SHP77 treated with DMSO at 0.1 percent for 48 hours (cell line): Measurements from ENCODE around the gene RAPGEF6.
"Not testable (repeated sequence)": the region's sequence is repeated elsewhere in the genome, so short reads cannot be mapped to it uniquely, and the experiment has no call there.

Experiments
- DNase-seq: peaks from one replicate; lab custom pipeline; 2025; lab: John Stamatoyannopoulos, UW

Gene RAPGEF6

GRCh38 chr5:131423056-131423455 is 212.0 kb downstream of the RAPGEF6 start:
- DNase-seq, result no peak

DNA sequence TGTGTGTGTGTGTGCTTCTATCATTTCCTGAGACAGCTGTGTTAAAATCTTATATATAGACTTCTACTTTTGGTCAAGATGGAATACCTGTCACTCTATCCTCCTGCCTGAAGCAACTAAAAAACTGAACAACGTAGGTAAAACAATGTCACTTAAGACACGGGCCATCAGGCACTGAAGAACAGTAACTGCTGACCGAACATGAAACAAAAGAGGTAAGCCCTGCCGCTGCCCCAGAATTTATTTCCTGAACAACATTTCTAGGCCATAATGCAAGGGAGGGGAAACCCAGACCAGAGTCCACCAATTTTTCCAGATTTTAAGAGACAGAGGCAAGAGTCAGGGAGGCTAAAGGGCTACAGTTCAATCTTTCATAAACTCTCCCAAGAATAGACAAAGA is 215.2 kb downstream of the RAPGEF6 start:
- no peak for DNase-seq

GRCh38 chr5:131418846-131419245 is 216.2 kb downstream of the RAPGEF6 start:
- no peak for DNase-seq

- DNase-seq, result peak; percentile 36
These were observed 217.7 kb downstream of the RAPGEF6 start for GRCh38 chr5:131417240-131417869.

- no peak for DNase-seq
These were observed 218.3 kb downstream of the RAPGEF6 start for GRCh38 chr5:131416729-131417128.

DNA sequence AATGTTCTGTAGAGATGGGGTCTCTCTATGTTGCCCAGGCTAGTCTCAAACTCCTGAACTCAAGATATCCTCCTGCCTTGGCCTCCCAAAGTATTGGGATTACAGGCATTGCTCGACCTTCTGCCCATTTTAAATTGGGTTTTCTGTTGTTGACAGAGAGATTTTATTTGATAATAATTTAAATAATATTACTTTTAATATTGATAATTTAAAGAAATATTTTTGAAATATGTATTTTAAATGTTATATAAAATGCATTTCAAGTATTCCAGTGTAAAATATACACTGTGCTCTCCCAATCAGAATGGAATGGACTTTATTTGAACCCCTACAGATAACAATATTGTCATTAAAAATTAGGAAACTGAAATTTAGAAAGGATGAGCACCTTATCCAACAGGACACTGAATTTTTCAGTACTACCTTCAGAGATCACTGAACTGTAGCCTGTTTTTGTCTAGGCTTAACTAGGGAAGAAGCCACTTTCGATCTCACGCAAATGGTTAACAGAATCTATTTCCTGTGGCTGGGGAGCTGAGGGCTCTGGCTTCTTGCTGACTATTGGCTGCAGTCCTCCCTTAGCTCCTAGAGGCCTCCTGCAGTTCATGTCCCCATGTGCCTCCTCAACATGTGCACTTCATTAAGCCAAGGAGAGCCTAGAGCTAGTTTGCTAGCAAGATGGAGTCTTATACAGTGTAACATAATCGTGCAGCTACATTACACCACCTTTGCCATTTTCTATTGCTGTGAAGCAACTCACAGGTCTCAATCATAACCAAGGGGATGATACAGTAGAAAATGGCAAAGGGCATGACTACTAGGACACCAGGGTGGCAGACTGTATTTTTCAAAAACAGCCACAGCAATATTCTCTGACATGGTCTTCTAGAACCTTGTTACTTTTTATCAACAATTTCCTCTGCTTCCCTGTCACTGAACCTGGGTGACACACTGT is 221.1 kb downstream of the RAPGEF6 start:
- no peak for DNase-seq

DNA sequence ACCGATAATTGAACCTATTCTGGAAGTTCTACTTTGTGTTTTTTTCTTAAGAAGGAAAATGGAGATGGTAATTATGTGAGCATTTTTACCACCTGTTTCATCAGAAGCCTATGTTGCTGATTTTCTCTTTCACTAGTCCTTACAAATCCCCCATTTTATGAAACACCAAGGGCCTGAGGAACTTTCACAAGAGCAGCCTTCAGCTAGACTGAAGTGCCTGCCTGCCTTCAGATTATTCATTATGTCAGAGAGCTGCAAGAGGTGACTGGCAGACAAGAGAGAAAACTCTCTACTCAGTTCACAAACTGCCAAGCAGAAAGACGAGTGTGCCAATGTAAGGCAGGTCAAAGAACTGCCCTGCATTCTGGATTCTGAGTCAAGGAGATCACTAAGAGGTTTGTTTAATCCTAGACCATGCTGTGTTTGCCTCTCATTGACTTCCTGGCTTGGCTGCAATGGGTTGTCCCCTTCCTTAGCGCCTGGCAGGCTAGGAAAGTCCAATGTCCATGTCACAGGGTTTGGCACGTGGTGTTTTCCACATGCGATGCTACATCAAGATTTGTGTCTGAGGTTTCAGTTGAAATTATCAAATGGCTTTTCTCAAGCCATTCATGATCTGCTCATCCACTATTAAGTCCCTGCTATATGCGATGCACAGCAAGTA is 227.9 kb downstream of the RAPGEF6 start:
- DNase-seq, result no peak

DNA sequence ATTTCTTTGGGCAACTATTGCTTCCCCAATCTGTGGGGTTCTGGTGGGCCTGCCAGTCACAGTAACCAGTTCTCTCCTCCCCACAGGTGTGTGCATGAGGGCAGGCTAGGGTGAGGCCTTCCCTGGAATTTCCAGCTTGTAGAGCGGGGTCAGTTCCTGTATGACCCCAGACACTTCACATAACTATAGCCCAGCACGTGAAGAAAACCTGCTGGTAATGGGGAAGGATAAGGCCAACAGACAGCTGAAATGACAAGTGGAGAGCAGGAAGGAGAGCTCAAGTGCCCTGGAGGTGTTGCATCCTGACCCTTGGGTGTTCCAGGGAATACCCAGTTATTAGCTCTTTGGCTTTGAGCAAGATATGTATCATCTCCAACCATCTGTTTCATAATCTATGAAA is 229.0 kb downstream of the RAPGEF6 start:
- DNase-seq, result no peak

- no peak for DNase-seq
These were observed 229.4 kb downstream of the RAPGEF6 start for GRCh38 chr5:131405674-131406073.

DNA sequence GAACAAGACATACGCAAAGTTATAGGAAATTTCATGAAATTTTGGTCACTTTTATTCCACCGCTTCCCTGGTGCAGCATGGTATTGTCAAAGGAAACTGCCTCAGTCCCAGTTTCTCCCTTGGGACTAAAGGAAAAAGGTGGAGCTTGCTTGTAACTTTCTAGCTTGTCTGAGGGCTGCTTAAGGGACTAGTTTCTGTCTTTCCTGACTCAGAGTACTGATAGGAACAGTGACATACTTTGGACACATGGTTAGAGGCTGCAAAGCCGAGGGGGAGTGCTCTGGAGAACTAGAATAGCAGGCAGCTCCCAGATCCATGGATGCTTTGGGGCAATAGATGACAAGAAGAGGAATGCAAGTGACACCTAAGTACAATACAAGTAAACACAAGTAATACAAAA is 234.4 kb downstream of the RAPGEF6 start:
- no peak for DNase-seq

GRCh38 chr5:131399007-131399406 is 236.0 kb downstream of the RAPGEF6 start:
- DNase-seq, result not testable (repeated sequence)

GRCh38 chr5:131396630-131397273 is 238.3 kb downstream of the RAPGEF6 start:
- no peak for DNase-seq

GRCh38 chr5:131396015-131396414 is 239.0 kb downstream of the RAPGEF6 start:
- DNase-seq, result no peak

DNA sequence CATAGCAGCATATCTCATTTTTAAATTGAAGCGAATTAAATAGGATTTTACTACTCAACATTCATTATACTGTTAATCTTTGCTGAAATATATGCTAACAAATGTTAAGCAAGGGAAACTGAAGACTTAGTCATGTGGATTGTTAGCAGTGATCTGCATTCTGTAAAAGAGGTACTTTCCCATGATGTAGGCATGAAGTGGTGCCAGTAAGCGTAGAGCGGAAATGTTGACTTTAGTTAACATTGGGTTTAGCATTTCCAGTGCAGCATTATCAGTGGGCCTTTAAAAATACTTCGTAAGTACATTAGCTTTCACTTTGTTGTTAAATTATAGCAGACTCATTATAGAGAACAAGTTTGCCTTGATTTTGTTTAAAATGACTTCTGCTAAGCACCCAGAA is 240.9 kb downstream of the RAPGEF6 start:
- no peak for DNase-seq

DNA sequence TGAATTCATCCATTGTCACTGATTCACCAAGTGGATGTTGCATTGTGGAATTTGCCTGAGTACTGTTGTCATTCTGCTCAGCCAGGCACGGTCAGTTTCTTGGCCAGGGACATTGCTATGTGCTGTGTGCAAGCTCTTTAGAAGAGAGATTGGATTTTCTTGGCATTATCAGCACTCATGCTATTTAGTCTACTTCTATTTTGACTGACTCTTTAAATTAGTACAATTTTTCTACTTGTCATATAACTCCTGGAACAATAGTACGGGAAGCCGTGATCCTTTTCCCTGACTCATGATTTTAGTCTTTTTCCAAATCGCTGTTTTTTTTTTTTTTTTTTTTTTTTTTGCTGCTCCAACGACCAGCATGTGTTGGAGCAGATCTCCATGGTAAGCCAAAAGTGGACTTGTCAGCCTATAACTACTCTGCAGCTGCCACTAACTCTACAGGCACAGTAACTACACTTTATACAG is 241.5 kb downstream of the RAPGEF6 start:
- DNase-seq, result no peak

- no peak for DNase-seq
These were observed 242.4 kb downstream of the RAPGEF6 start for GRCh38 chr5:131392466-131393095.

GRCh38 chr5:131389869-131390265 is 245.2 kb downstream of the RAPGEF6 start:
- no peak for DNase-seq

DNA sequence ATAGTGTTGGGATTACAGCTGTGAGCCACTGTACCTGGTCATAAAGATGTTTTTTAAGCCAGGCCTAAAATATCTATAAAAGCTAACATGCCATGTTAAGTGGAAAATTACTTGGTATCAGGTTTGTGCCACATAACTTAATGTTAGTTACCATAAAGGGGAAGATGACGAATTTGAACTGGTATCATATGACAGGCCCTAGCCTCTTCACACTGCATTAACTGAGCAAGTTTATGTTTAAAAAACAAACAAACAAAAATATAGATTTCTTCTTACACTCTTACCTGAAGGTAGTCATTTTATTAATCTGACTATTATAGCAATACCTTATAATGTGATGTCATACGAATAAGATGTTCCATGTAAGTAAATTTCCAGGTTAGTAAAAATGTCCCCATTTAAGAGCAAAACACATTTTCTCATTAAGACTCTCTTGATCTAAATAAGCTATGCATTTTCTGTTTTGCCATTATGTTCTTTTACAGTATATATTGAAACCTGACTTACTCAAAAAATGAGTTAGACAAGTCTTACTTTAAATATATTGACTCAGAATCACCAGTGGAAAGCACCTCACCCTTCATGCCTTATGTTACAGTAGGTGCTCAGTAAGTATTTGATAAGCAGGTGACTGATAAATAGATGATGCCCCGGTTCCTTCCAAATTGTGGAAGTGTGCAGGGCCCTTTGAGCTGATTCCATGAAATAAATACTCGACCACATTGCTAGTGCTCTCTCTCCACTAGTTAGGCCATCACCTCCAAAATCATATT is 245.7 kb downstream of the RAPGEF6 start:
- DNase-seq, result no peak

- DNase-seq, result no peak
These were observed 247.8 kb downstream of the RAPGEF6 start for GRCh38 chr5:131387255-131387654.

DNA sequence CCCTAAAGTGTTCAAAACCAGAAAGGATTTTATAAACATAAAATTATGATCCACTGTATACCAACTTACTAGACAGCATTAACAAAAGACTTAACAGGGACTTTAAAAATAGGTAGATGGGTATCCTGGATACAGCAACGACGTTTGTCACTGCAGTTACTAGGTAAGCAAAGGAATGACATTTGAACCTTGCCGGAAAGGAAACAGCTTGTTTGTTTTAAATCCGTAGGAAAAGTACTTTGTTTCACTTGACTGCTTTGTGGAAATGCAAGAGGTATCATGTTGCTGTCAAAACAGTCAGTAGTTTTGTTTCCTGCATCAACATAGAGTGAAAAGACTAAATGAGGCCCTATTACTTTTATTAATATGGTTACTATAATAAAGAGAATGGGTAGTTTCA is 248.2 kb downstream of the RAPGEF6 start:
- peak; percentile 58 for DNase-seq

DNA sequence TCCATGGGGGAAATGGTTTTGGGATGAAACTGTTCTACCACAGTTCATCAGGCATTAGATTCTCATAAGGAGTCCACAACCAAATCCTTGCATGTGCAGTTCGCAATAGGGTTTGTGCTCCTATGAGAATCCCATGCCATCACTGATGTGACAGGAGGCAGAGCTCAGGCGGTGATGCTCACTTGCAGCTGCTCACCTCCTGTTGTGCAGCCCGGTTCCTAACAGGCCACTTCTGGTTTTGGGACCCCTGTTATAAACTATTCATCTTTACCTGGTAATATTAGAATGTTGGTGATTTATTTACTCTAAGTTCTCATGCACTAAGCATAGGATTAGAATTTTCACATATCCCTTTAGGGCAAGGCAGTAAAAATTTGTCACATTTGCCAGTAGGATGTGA is 248.9 kb downstream of the RAPGEF6 start:
- no peak for DNase-seq
